Heart right ventricle (tissue), 16 donors: ENCODE measurements around the gene PCSK5. TPM values are rescaled to one million over a fixed set of nuclear protein-coding genes. Genes with fewer than 3 reads are reported as not detected.
"Not testable (repeated sequence)": the region's sequence is repeated elsewhere in the genome, so short reads cannot be mapped to it uniquely, and the experiment has no call there.

Experiments
- ATAC-seq, 8 donors: fragments of 200-7000 bp; cut with Tn5 transposase; one replicate each; pipeline ENCODE4 v1.9.1; 2020; ENCODE audit warnings: mild to moderate bottlenecking in 8 of 8, moderate library complexity in 8 of 8, moderate number of reproducible peaks in 1 of 8
- DNase-seq, 2 donors: peaks; one replicate each; pipeline ENCODE4 v3.0.0-alpha.2; 2020
- H3K27ac ChIP-seq, 10 donors: fragments of 200-600 bp; sonication (generic) in 2 of 10; one replicate each; pipeline versions ENCODE4 v1.5.0 to v1.8.0; 2020 to 2022; ENCODE audit warnings: mild to moderate bottlenecking in 3 of 10
- H3K27me3 ChIP-seq, 7 donors: fragments of 200-600 bp; one replicate each; pipeline ENCODE4 v1.8.0; 2021 to 2022; ENCODE audit warnings: mild to moderate bottlenecking in 2 of 7
- H3K36me3 ChIP-seq, 9 donors: fragments of 200-600 bp; sonication (generic) in 1 of 9; one replicate each; pipeline versions ENCODE4 v1.5.0 to v1.8.0; 2020 to 2022; ENCODE audit warnings: mild to moderate bottlenecking in 2 of 9
- H3K4me1 ChIP-seq, 9 donors: fragments of 200-600 bp; sonication (generic) in 1 of 9; one replicate each; pipeline versions ENCODE4 v1.5.0 to v1.8.0; 2020 to 2022; ENCODE audit warnings: mild to moderate bottlenecking in 4 of 9
- H3K4me3 ChIP-seq, 10 donors: fragments of 200-600 bp; sonication (generic) in 2 of 10; one replicate each; pipeline versions ENCODE4 v1.5.0 to v1.8.0; 2020 to 2022; ENCODE audit warnings: mild to moderate bottlenecking in 7 of 10, moderate library complexity in 2 of 10
- H3K9me3 ChIP-seq, 11 donors: fragments of 200-600 bp in 10 of 11; sonication (generic) in 2 of 11; one replicate each; pipeline versions ENCODE4 v1.5.0 to v1.8.0; 2013 to 2022; ENCODE audit warnings: mild to moderate bottlenecking in 2 of 11, control low read depth in 1 of 11, moderate library complexity in 1 of 11
- WGBS, 2 donors: extraction: QIAGEN DNeasy Blood & Tissue Kit; methylation state at CpG; one replicate each; pipeline ENCODE4 v1.1.7; 2013; ENCODE audit warnings: inconsistent platforms in 1 of 2; 5-methylcytosine and 5-hydroxymethylcytosine counted together
- intact Hi-C, 10 donors: fragments of 100-400 bp; cut with DNase I; formaldehyde crosslinking; loops; one replicate each; pipeline versions ENCODE4 v1.11.1 to v1.14.2; 2022
- polyA plus RNA-seq, 2 donors: library from polyadenylated mRNA; stranded (reverse); fragments of 200-250 nt; gene quantifications; one replicate each; pipeline ENCODE4 v1.2.3, GENCODE V29; 2013
- total RNA-seq, 10 donors: library from RNA; stranded (reverse); fragmentation: NEBNext Ultra II Directional in 3 of 10; extraction: Animal tissue kit (Norgen Biotek cat#: 25700) in 3 of 10; gene quantifications; one replicate each; pipeline versions ENCODE4 v1.2.1 to v1.2.4, GENCODE V29; 2021 to 2023
- TF ChIP-seq, protein P1 (sequence below), 9 donors: fragments of 200-600 bp; sonication (generic) in 2 of 9; IDR thresholded peaks; one replicate each; pipeline versions ENCODE4 v1.5.0 to v1.8.0; 2021 to 2022; ENCODE audit warnings: antibody characterized with exemption in 9 of 9, mild to moderate bottlenecking in 5 of 9, moderate library complexity in 1 of 9
- donor health status: Arrhythmogenic right ventricular cardiomyopathy.
- donor health status: ischemic (EF 13 %, LVEDD 7.1; RV severe dilation, severe dysfunction).
- donor health status: healthy with polysubstance abuse.
- donor health status: DM: no; HTN: yes; CAD: no.
- donor health status: DM: no; HTN: no; CAD: no.
- donor health status: ischemic (EF 25% LVEDD 6.9; RV normal size, moderate dysfunction).
- donor health status: ischemic (EF 25% LVEDD 5.7; RV mildly dilated, moderate dysfunction).
- donor health status: healthy.
- donor health status: DM: yes; HTN: yes; CAD: no.
- donor health status: Ischemic cardiomyopathy.
- donor health status: ischemic (EF 35%, LVEDD 5.7; RV mildly dilated, moderate dysfunction).
- donor health status: nonischemic (EF 11% LVEDD 7.7; RV severe dilation, severe dysfunction).
- donor health status: DM: yes; HTN: yes; CAD: no.
- donor health status: PGD.
- donor health status: ischemic (EF 29% LVEDD 5.4; RV normal size, mild dysfunction).
- donor health status: nonischemic (EF 23%, LVEDD 6.1; RV moderate dilation, normal function).

Gene PCSK5
- total and polyA plus RNA-seq, 12 donors, result 1.8 to 8.3 (median 5.7) TPM

- H3K4me1 ChIP-seq, result no peaks in the 10 kb centered on the region
- H3K36me3 ChIP-seq, result no peaks in the 10 kb centered on the region
- ATAC-seq (no peak), DNase-seq (no peak)
- intact Hi-C loops, result no loop called here
- no peak overlapping the region for H3K4me3 ChIP-seq
- TF ChIP-seq, protein P1, sequence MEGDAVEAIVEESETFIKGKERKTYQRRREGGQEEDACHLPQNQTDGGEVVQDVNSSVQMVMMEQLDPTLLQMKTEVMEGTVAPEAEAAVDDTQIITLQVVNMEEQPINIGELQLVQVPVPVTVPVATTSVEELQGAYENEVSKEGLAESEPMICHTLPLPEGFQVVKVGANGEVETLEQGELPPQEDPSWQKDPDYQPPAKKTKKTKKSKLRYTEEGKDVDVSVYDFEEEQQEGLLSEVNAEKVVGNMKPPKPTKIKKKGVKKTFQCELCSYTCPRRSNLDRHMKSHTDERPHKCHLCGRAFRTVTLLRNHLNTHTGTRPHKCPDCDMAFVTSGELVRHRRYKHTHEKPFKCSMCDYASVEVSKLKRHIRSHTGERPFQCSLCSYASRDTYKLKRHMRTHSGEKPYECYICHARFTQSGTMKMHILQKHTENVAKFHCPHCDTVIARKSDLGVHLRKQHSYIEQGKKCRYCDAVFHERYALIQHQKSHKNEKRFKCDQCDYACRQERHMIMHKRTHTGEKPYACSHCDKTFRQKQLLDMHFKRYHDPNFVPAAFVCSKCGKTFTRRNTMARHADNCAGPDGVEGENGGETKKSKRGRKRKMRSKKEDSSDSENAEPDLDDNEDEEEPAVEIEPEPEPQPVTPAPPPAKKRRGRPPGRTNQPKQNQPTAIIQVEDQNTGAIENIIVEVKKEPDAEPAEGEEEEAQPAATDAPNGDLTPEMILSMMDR (IDR thresholded peaks at IDR 0.05), result no peak
- H3K27ac ChIP-seq, result no peak overlapping the region
- peaks cover 0 to 3% (median 0%) of the 10 kb centered on the region in 7 donors for H3K27me3 ChIP-seq
- no peaks in the 10 kb centered on the region for H3K9me3 ChIP-seq
- 97 to 98% methylated on average over 4 of the region's 4 CpGs for WGBS, 2 donors
These were observed 423.8 kb downstream of the PCSK5 start for GRCh38 chr9:76314321-76314720.

GRCh38 chr9:76316069-76316468 is 425.6 kb downstream of the PCSK5 start:
- no peak for ATAC-seq
- WGBS, 2 donors, result 86 to 95% methylated on average over 2 of the region's 2 CpGs
- intact Hi-C loops, result no loop called here

GRCh38 chr9:76319466-76319865 is 429.0 kb downstream of the PCSK5 start:
- H3K36me3 ChIP-seq, H3K4me1 ChIP-seq, H3K27me3 ChIP-seq, intact Hi-C loops, H3K4me3 ChIP-seq, DNase-seq, H3K9me3 ChIP-seq, ATAC-seq, H3K27ac ChIP-seq: not testable (repeated sequence)
- WGBS, 2 donors, result 80 to 92% methylated on average over 13 of the region's 13 CpGs

More at GRCh38 chr9:76316069-76316468, 425.6 kb downstream of the PCSK5 start:
- Histone ChIP-seq H3K4me1 (no peaks in the 10 kb centered on the region), H3K27me3 (no peaks in the 10 kb centered on the region), H3K36me3 (no peaks in the 10 kb centered on the region), H3K9me3 (no peaks in the 10 kb centered on the region), H3K27ac (no peak overlapping the region), H3K4me3 (no peak overlapping the region)
- TF ChIP-seq, protein P1 (IDR thresholded peaks at IDR 0.05), result no peak
- DNase-seq, result no peak

GRCh38 chr9:76321195-76321828 is 430.8 kb downstream of the PCSK5 start:
- intact Hi-C loops, result no loop called here
- DNase-seq, result no peak
- TF ChIP-seq, protein P1 (IDR thresholded peaks at IDR 0.05), result no peak
- no peaks in the 10 kb centered on the region for H3K4me1 ChIP-seq
- H3K36me3 ChIP-seq, result no peaks in the 10 kb centered on the region
- H3K4me3 ChIP-seq, result no peak overlapping the region
- H3K27ac ChIP-seq, result no peak overlapping the region
- H3K27me3 ChIP-seq, result peaks cover 0 to 6% (median 0%) of the 10 kb centered on the region in 7 donors
- no peaks in the 10 kb centered on the region for H3K9me3 ChIP-seq
- WGBS, 2 donors, result 59 to 67% methylated on average over 9 of the region's 9 CpGs
- no peak for ATAC-seq

- no peaks in the 10 kb centered on the region for H3K4me1 ChIP-seq
- H3K27me3 ChIP-seq, result peaks cover 0 to 6% (median 0%) of the 10 kb centered on the region in 7 donors
- no peaks in the 10 kb centered on the region for H3K9me3 ChIP-seq
- intact Hi-C loops, result no loop called here
- 59 to 69% methylated on average over 10 of the region's 10 CpGs for WGBS, 2 donors
- no peaks in the 10 kb centered on the region for H3K36me3 ChIP-seq
- H3K27ac ChIP-seq, result no peak overlapping the region
- ATAC-seq (no peak), DNase-seq (no peak)
- TF ChIP-seq, protein P1 (IDR thresholded peaks at IDR 0.05), result no peak
- no peak overlapping the region for H3K4me3 ChIP-seq
These were observed 432.3 kb downstream of the PCSK5 start for GRCh38 chr9:76322810-76323209.
